ENCODE data around the gene TTC39A.

DNA sequence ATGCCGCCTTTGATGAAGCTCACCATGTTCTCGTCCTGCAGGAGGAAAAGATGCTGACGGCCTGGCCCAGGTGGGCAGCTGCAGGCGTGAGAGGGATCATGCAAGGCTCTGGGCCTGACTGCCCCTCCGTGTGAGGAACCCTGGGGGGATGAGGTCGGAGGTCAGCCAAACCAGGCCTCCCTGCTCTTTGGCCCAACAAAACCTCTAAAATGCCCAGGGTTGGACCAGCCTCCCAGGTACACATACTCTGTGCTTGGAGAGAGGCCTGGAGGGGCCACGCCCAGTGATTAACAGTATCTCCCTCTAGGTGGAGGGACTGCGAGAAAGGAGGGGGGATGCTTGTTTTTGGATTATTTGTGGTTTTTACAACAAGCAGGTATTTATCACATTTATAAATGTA lies 21.1 kb downstream of the TTC39A start:
- TF ChIP-seq, protein P1, sequence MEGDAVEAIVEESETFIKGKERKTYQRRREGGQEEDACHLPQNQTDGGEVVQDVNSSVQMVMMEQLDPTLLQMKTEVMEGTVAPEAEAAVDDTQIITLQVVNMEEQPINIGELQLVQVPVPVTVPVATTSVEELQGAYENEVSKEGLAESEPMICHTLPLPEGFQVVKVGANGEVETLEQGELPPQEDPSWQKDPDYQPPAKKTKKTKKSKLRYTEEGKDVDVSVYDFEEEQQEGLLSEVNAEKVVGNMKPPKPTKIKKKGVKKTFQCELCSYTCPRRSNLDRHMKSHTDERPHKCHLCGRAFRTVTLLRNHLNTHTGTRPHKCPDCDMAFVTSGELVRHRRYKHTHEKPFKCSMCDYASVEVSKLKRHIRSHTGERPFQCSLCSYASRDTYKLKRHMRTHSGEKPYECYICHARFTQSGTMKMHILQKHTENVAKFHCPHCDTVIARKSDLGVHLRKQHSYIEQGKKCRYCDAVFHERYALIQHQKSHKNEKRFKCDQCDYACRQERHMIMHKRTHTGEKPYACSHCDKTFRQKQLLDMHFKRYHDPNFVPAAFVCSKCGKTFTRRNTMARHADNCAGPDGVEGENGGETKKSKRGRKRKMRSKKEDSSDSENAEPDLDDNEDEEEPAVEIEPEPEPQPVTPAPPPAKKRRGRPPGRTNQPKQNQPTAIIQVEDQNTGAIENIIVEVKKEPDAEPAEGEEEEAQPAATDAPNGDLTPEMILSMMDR (IDR thresholded peaks at IDR 0.05; ENCODE audit: low read length) = no peak
- no peak for TF ChIP-seq EZH2 (optimal IDR thresholded peaks at IDR 0.05; ENCODE audit: low read depth, low read length)

Measured in MM.1S (cell line).